HUES48 (cell line): ENCODE measurements around the gene SDK1.

ENCODE experiments used
- H3K27ac ChIP-seq: one replicate; pipeline ENCODE4 v1.7.0; 2013; ENCODE audit warnings: low read depth, low read length, inconsistent platforms
- H3K27me3 ChIP-seq: 2 replicates; pipeline ENCODE4 v1.6.1; 2013; ENCODE audit warnings: mild to moderate bottlenecking, low read length; ENCODE audit not compliant: control insufficient read depth, insufficient read depth
- H3K36me3 ChIP-seq: 2 replicates; pipeline ENCODE4 v1.6.1; 2013; ENCODE audit warnings: low read length; ENCODE audit not compliant: control insufficient read depth, insufficient read depth
- H3K4me1 ChIP-seq: 2 replicates; pipeline ENCODE4 v1.6.1; 2013; ENCODE audit warnings: mild to moderate bottlenecking, low read length; ENCODE audit not compliant: control insufficient read depth, insufficient read depth
- H3K4me3 ChIP-seq: 2 replicates; pipeline ENCODE4 v1.5.1; 2013; ENCODE audit warnings: mild to moderate bottlenecking, low read depth, low read length
- H3K9ac ChIP-seq: 2 replicates; pipeline ENCODE4 v1.6.1; 2013; ENCODE audit warnings: mild to moderate bottlenecking, low read depth, low read length, moderate library complexity
- H3K9me3 ChIP-seq: 2 replicates; pipeline ENCODE4 v1.6.1; 2013; ENCODE audit warnings: low read length; ENCODE audit not compliant: control insufficient read depth, insufficient read depth

The SDK1 gene

GRCh38 chr7:3630081-3630480, 329.0 kb downstream of the SDK1 start:
- Histone ChIP-seq H3K4me3 (no peak overlapping the region), H3K9ac (no peak overlapping the region), H3K36me3 (no peaks in the 10 kb centered on the region), H3K27ac (no peak overlapping the region), H3K4me1 (no peaks in the 10 kb centered on the region), H3K27me3 (no peaks in the 10 kb centered on the region), H3K9me3 (peaks cover 14% of the 10 kb centered on the region; the same call in 1 of the 2 replicates)

DNA sequence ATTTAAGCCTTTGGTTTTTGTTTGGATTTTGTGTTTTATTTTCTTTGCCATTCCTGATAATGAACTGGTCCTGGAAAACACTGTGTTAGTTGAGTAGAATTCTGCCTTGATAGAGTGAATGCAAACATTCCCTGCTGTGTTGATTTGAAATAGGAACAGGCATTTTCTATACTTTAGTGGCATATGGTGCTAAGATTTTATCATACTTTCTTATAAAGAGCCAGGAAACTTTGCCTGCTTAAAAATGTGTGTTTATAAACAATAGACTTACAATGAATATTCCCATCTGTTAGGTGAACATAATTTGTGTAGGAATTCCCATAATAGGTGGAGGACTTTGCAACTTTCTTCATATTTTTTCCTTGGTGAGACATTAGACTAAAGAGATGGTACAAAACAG, 333.3 kb downstream of the SDK1 start:
- H3K4me1 ChIP-seq = no peaks in the 10 kb centered on the region
- no peak overlapping the region for H3K9ac ChIP-seq
- no peaks in the 10 kb centered on the region for H3K27me3 ChIP-seq
- H3K9me3 ChIP-seq = peaks cover 14% of the 10 kb centered on the region; the same call in 1 of the 2 replicates
- H3K4me3 ChIP-seq = no peak overlapping the region
- H3K27ac ChIP-seq = no peak overlapping the region
- H3K36me3 ChIP-seq = no peaks in the 10 kb centered on the region

GRCh38 chr7:3636131-3636860, 335.2 kb downstream of the SDK1 start:
- no peaks in the 10 kb centered on the region for H3K9me3 ChIP-seq
- no peak overlapping the region for H3K27ac ChIP-seq
- no peaks in the 10 kb centered on the region for H3K4me1 ChIP-seq
- no peak overlapping the region for H3K4me3 ChIP-seq
- H3K9ac ChIP-seq = no peak overlapping the region
- H3K27me3 ChIP-seq = no peaks in the 10 kb centered on the region
- H3K36me3 ChIP-seq = no peaks in the 10 kb centered on the region

GRCh38 chr7:3639253-3639652, 338.2 kb downstream of the SDK1 start:
- no peaks in the 10 kb centered on the region for H3K9me3 ChIP-seq
- no peaks in the 10 kb centered on the region for H3K27me3 ChIP-seq

DNA sequence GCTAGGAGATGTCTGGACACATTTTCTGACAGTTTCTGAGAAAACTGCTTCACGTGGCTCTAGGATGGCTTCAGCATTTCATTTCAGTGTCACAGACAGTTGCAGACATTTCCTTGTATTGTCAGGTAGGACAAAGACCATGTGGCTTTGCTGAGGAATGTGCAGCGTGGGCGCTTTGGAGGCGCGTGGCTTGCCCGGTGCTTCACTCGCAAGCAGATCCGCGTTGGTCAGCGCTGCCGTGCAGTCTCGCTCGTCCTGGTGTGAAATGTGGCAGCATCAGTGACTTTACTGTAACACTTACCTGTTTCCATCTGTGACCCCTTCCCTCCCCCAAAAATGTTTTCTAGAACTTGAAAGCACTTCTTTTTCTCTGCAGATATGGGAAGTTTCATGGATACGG, 340.5 kb downstream of the SDK1 start:
- Histone ChIP-seq H3K9ac (no peak overlapping the region), H3K36me3 (0 out of 2 replicates have a peak, but pooled peaks cover 2% of the 10 kb centered on the region), H3K4me3 (no peak overlapping the region), H3K9me3 (no peaks in the 10 kb centered on the region), H3K4me1 (no peaks in the 10 kb centered on the region), H3K27ac (no peak overlapping the region), H3K27me3 (no peaks in the 10 kb centered on the region)

More at GRCh38 chr7:3639253-3639652, 338.2 kb downstream of the SDK1 start:
- Histone ChIP-seq H3K27ac (no peak overlapping the region), H3K4me3 (no peak overlapping the region), H3K4me1 (no peaks in the 10 kb centered on the region), H3K9ac (no peak overlapping the region), H3K36me3 (0 out of 2 replicates have a peak, but pooled peaks cover 2% of the 10 kb centered on the region)

GRCh38 chr7:3643091-3643490, 342.0 kb downstream of the SDK1 start:
- Histone ChIP-seq H3K27ac (no peak overlapping the region), H3K27me3 (no peaks in the 10 kb centered on the region), H3K4me3 (no peak overlapping the region), H3K9me3 (no peaks in the 10 kb centered on the region), H3K36me3 (0 out of 2 replicates have a peak, but pooled peaks cover 2% of the 10 kb centered on the region), H3K9ac (no peak overlapping the region), H3K4me1 (no peaks in the 10 kb centered on the region)

DNA sequence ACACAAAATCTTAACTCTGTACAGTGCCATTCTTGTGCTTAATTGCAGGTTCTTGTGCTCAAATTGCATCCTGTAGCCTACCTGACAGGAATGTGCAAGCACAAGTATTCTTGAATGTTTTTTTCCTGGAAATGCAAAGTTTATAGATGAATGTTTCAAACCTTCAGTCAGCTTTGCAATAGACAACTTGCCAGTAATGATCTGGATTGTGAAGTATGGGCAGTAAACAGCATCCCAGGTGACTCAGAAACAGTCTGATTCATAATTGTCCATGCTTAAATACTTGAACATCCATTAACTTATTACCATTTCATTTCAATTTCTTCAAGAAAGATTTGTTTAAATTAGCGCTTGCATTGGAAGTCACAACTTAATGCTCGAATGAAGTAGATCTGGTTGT, 347.2 kb downstream of the SDK1 start:
- Histone ChIP-seq H3K4me3 (no peak overlapping the region), H3K4me1 (no peaks in the 10 kb centered on the region), H3K27ac (no peak overlapping the region), H3K9me3 (no peaks in the 10 kb centered on the region), H3K36me3 (no peaks in the 10 kb centered on the region), H3K9ac (no peak overlapping the region), H3K27me3 (no peaks in the 10 kb centered on the region)

- Histone ChIP-seq H3K4me1 (no peaks in the 10 kb centered on the region), H3K27ac (no peak overlapping the region), H3K9ac (no peak overlapping the region), H3K9me3 (no peaks in the 10 kb centered on the region), H3K4me3 (no peak overlapping the region), H3K36me3 (no peaks in the 10 kb centered on the region), H3K27me3 (no peaks in the 10 kb centered on the region)
Observed at GRCh38 chr7:3649250-3649649, 348.2 kb downstream of the SDK1 start.

DNA sequence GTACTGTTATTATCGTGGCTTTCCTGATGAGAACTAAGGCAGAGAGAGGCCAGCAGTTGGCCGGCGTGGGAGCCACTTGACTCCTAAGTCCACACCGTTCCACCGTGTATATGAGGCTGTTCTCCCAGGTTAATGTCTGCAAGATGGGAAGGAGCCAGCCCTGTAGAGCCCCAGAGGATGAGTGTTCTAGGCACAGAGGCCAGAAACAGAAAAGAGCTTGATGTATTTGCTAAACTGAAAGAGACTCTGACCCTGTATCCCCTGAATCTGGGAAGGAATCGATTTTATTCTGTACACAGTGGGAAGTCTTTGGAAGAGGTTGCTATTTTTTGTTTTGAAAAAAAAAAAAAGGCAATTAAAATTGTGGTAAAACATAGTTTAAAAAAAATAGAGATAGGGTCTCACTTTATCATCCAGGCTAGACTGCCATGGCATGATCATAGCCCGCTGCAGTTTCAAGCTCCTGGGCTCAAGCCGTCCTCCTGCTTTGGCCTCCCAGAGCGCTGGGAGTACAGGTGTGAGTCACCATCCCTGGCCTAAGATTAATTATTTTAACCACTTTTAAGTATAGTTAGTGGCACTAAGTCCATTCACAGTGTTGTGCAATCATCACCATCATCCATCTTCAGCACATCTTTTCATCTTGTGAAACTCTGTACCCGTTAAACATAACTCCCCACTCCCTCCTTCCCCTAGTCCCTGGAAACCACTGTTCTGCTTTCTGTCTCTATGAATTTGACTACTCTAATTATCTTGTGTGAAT, 348.8 kb downstream of the SDK1 start:
- no peaks in the 10 kb centered on the region for H3K9me3 ChIP-seq
- no peaks in the 10 kb centered on the region for H3K27me3 ChIP-seq
- no peak overlapping the region for H3K4me3 ChIP-seq
- H3K4me1 ChIP-seq = no peaks in the 10 kb centered on the region
- H3K9ac ChIP-seq = no peak overlapping the region
- H3K27ac ChIP-seq = no peak overlapping the region
- no peaks in the 10 kb centered on the region for H3K36me3 ChIP-seq

DNA sequence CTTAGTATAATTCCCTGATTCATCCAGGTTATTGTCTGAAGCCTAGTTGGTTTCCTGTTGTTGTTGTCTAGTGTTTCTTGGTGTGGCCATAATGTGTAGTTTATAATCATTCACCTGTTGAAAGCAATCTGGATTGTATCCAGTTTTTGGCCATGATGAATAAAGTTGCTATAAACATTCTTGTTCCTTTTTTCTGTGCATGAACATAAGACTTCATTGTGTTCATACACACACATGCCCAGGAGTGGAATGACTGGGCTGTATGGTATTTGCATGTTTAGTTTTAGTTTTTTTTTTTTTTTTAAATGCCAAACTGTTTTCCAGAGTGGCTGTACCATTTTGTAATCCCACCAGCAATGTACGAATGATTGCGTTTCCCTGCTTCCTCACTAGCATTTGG, 349.8 kb downstream of the SDK1 start:
- Histone ChIP-seq H3K27me3 (no peaks in the 10 kb centered on the region), H3K27ac (no peak overlapping the region), H3K36me3 (no peaks in the 10 kb centered on the region), H3K4me1 (no peaks in the 10 kb centered on the region), H3K9me3 (no peaks in the 10 kb centered on the region), H3K9ac (no peak overlapping the region), H3K4me3 (no peak overlapping the region)

DNA sequence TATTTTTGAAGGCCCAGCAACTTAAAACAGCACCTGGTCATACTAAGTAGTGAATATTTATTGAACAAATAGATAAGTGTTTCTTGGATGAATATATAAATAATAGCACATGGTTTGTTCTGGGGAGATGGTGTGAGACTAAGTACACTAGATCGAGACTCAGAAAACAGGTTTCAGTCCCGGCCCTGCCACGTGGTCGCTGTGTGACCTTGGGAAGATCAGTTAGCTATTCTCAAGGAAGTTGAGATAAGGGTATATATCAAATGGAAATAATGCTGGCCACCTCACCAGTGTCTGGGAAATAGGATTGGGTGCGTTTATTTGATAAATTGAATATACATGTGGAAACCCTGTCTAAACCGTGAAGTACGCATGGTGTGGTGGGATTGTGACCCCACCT, 354.6 kb downstream of the SDK1 start:
- Histone ChIP-seq H3K4me3 (no peak overlapping the region), H3K27me3 (no peaks in the 10 kb centered on the region), H3K4me1 (no peaks in the 10 kb centered on the region), H3K9me3 (no peaks in the 10 kb centered on the region), H3K36me3 (no peaks in the 10 kb centered on the region), H3K9ac (no peak overlapping the region), H3K27ac (no peak overlapping the region)
